PFSK-1 (cell line): ENCODE results near the gene ABCD1.

ENCODE experiments used
- FOXP2 ChIP-seq: optimal IDR thresholded peaks from 2 replicates; pipeline ENCODE3; 2011; ENCODE audit warnings: borderline replicate concordance, control low read depth, inconsistent platforms; ENCODE audit not compliant: insufficient read depth; ENCODE audit errors: extremely low read length, extremely low read depth
- POLR2AphosphoS5 ChIP-seq: IDR thresholded peaks from 2 replicates; pipeline ENCODE4 v1.6.1; 2012; ENCODE audit warnings: low read depth, mild to moderate bottlenecking, control low read depth, low read length, moderate library complexity
- SIN3A ChIP-seq: IDR thresholded peaks from 2 replicates; pipeline ENCODE4 v1.6.1; 2012; ENCODE audit warnings: mild to moderate bottlenecking, low read length, moderate library complexity, borderline replicate concordance; ENCODE audit not compliant: insufficient read depth
- TAF1 ChIP-seq: IDR thresholded peaks from 2 replicates; pipeline ENCODE4 v1.6.1; 2012; ENCODE audit warnings: low read length, control low read depth, borderline replicate concordance; ENCODE audit not compliant: insufficient read depth
- TF ChIP-seq, protein P1 (sequence below), 2 experiments: IDR thresholded peaks; 2 replicates each; pipeline versions ENCODE4 v1.6.1 to v1.8.0; 2011 to 2012; ENCODE audit warnings: low read depth in 2 of 2, low read length in 2 of 2, control low read depth in 1 of 2, inconsistent platforms in 1 of 2, mild to moderate bottlenecking in 1 of 2, moderate library complexity in 1 of 2; ENCODE audit not compliant: insufficient read depth in 1 of 2

ABCD1 gene

DNA sequence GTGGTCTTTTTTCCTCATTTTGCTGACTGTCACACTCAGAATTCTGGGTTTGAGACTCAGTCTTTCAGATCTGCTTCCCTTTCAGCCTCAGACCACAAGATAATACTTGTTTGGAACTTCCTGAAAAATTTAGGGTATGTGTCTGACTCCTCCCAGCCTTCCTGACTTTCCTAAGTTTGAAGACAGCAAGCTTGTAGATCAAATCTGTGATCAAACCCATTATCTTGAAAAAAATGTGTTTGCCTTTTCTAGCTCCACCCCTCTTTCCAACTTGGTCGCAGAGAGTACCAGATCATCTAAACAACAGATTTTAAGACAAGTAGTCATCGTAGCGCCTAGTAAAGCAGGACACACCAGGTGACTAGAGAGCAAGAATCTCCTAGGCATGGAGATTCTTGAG, 10.4 kb upstream of the ABCD1 start:
- no peak for TF ChIP-seq SIN3A
- no peak for TF ChIP-seq POLR2AphosphoS5
- no peak for TF ChIP-seq FOXP2
- no peak for TF ChIP-seq TAF1
- TF ChIP-seq, protein P1, sequence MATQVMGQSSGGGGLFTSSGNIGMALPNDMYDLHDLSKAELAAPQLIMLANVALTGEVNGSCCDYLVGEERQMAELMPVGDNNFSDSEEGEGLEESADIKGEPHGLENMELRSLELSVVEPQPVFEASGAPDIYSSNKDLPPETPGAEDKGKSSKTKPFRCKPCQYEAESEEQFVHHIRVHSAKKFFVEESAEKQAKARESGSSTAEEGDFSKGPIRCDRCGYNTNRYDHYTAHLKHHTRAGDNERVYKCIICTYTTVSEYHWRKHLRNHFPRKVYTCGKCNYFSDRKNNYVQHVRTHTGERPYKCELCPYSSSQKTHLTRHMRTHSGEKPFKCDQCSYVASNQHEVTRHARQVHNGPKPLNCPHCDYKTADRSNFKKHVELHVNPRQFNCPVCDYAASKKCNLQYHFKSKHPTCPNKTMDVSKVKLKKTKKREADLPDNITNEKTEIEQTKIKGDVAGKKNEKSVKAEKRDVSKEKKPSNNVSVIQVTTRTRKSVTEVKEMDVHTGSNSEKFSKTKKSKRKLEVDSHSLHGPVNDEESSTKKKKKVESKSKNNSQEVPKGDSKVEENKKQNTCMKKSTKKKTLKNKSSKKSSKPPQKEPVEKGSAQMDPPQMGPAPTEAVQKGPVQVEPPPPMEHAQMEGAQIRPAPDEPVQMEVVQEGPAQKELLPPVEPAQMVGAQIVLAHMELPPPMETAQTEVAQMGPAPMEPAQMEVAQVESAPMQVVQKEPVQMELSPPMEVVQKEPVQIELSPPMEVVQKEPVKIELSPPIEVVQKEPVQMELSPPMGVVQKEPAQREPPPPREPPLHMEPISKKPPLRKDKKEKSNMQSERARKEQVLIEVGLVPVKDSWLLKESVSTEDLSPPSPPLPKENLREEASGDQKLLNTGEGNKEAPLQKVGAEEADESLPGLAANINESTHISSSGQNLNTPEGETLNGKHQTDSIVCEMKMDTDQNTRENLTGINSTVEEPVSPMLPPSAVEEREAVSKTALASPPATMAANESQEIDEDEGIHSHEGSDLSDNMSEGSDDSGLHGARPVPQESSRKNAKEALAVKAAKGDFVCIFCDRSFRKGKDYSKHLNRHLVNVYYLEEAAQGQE (IDR thresholded peaks at IDR 0.05; ENCODE audit: insufficient read depth in 1 of 2, low read depth in 2 of 2, low read length in 2 of 2): no peak

DNA sequence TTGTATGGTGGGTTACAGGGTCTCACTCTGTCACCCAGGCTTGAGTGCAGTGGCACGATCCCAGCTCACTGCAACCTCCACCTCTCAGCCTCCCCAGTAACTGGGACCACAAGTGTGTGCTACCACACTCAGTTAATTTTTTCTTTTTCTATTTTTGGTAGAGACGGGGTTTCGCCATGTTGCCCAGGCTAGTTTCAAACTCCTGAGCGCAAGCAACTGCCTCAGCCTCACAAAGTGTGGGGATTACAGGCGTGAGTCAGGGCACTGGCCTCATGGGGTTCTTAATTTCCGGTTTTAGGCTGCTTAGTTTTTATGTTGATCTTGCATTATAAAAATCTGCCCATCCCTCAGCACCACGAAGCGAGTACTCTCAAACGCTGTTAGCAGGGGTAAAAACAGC, 7.2 kb upstream of the ABCD1 start:
- TF ChIP-seq, protein P1 (IDR thresholded peaks at IDR 0.05; ENCODE audit: insufficient read depth in 1 of 2, low read depth in 2 of 2, low read length in 2 of 2): no peak
- TF ChIP-seq TAF1: no peak
- TF ChIP-seq POLR2AphosphoS5: no peak

DNA sequence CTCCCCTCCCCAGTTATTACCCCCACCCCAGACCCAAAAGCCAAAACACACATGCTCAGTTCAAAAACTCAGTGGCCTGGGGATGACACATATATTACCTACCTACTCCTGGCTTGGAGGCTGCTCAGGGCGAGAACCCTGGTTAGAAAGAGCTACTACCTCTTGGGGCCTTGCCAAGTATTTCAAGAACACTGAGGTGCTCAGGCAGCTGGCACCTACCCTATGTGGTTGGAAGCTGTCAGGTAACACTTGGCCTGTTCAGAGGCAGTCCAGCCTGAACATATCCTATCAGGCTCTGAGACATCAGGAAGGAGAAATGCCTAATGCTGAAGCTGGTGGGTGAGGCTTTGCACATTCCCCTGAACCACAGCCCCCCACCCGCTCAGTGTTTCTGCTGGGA, 5.4 kb upstream of the ABCD1 start:
- TF ChIP-seq FOXP2 (no peak), POLR2AphosphoS5 (no peak), TAF1 (no peak), SIN3A (no peak)
- TF ChIP-seq, protein P1 (IDR thresholded peaks at IDR 0.05; ENCODE audit: insufficient read depth in 1 of 2, low read depth in 2 of 2, low read length in 2 of 2): no peak

DNA sequence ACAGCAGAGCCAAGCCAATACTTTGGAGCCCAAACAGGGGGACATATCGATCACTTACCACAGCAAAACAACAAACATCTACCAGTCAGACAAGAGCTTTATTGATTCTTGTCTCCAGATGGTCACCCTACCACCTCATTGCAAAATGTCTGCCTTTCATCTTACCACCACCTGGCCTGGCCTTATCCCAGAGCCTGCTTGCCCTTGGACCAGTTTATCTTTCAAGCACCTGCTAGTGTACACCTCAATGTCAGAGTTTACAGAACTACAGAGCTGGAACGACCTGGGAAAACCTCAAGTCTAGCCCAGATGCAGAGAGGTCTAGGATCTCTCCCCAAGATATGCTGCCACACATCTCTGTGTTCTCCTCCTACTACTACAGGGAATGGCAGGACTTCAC, 5.0 kb upstream of the ABCD1 start:
- TF ChIP-seq POLR2AphosphoS5: no peak
- no peak for TF ChIP-seq FOXP2
- TF ChIP-seq, protein P1 (IDR thresholded peaks at IDR 0.05; ENCODE audit: insufficient read depth in 1 of 2, low read depth in 2 of 2, low read length in 2 of 2): no peak
- TF ChIP-seq SIN3A: no peak
- no peak for TF ChIP-seq TAF1

- TF ChIP-seq TAF1 (no peak), POLR2AphosphoS5 (no peak), FOXP2 (no peak), SIN3A (no peak)
- TF ChIP-seq, protein P1 (IDR thresholded peaks at IDR 0.05; ENCODE audit: insufficient read depth in 1 of 2, low read depth in 2 of 2, low read length in 2 of 2): no peak
Observed at GRCh38 chrX:153722704-153723350, 1.8 kb upstream of the ABCD1 start.
